HCT116 (cell line): ENCODE measurements around the gene DAAM1.

Source experiments
- POLR2A ChIP-seq: IDR thresholded peaks from 2 replicates; pipeline ENCODE4 v1.7.0; 2011; ENCODE audit warnings: borderline replicate concordance; ENCODE audit not compliant: insufficient read depth, insufficient read length; ENCODE audit errors: extremely low read depth
- ZFX ChIP-seq: fragments of 450-650 bp; IDR thresholded peaks from 2 replicates; pipeline ENCODE4 v1.6.1; 2017
- TF ChIP-seq, protein P1 (sequence below), 3 experiments: fragments of 200-600 bp in 1 of 3; sonication (generic) in 1 of 3; IDR thresholded peaks in 2 of 3; conservative IDR thresholded peaks in 1 of 3; 2 replicates each; pipeline ENCODE4 v1.5.1; 2012 to 2017; ENCODE audit warnings: low read depth in 2 of 3, low read length in 2 of 3, antibody characterized with exemption in 1 of 3, borderline replicate concordance in 1 of 3, control low read depth in 1 of 3, mild to moderate bottlenecking in 1 of 3, mixed read lengths in 1 of 3, mixed run types in 1 of 3, moderate library complexity in 1 of 3; ENCODE audit not compliant: insufficient read depth in 1 of 3

DNA sequence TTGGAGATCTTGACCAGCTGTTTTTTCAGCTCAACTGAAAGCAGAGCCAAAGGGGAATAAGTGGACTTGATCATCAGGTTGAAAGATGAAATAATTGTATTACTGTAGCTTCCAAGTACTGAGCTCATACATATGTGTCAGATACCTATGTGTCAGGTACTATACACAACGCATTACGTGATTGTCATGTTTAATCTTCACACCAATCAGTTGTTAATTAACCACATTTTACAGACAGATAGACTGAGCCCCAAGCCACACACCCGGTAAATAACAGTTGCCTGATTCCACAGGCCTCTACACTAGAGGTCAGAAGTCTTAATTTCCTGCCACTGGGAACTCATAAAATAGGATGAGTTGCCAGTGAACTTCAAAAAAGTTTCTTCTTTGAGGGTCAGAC lies 148.2 kb downstream of the DAAM1 start:
- TF ChIP-seq, protein P1, sequence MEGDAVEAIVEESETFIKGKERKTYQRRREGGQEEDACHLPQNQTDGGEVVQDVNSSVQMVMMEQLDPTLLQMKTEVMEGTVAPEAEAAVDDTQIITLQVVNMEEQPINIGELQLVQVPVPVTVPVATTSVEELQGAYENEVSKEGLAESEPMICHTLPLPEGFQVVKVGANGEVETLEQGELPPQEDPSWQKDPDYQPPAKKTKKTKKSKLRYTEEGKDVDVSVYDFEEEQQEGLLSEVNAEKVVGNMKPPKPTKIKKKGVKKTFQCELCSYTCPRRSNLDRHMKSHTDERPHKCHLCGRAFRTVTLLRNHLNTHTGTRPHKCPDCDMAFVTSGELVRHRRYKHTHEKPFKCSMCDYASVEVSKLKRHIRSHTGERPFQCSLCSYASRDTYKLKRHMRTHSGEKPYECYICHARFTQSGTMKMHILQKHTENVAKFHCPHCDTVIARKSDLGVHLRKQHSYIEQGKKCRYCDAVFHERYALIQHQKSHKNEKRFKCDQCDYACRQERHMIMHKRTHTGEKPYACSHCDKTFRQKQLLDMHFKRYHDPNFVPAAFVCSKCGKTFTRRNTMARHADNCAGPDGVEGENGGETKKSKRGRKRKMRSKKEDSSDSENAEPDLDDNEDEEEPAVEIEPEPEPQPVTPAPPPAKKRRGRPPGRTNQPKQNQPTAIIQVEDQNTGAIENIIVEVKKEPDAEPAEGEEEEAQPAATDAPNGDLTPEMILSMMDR (IDR thresholded peaks at IDR 0.05 in 2 of 3, conservative IDR thresholded peaks at IDR 0.05 in 1 of 3; ENCODE audit: borderline replicate concordance in 1 of 3, insufficient read depth in 1 of 3, low read depth in 2 of 3, low read length in 2 of 3): no peak
- TF ChIP-seq ZFX (no peak), POLR2A (no peak)
